HepG2 (cell line): ENCODE measurements around the gene BCAN. TPM values are rescaled to one million over a fixed set of nuclear protein-coding genes. Genes with fewer than 3 reads are reported as not detected.

ENCODE experiments used
- BCL3 ChIP-seq: sonication (generic); formaldehyde crosslinking; IDR thresholded peaks from 2 replicates; pipeline ENCODE4 v1.5.1; 2020; ENCODE audit warnings: mild to moderate bottlenecking, missing genetic modification reagents, moderate library complexity
- FOXP1 ChIP-seq, 2 experiments: fragments of 450-650 bp in 1 of 2; IDR thresholded peaks; 2 replicates each; pipeline ENCODE4 v1.6.1; 2017 to 2018; ENCODE audit warnings: antibody characterized with exemption in 1 of 2
- GFI1 ChIP-seq: sonication (generic); formaldehyde crosslinking; IDR thresholded peaks from 2 replicates; pipeline ENCODE4 v1.5.0; 2020; ENCODE audit warnings: missing genetic modification reagents, mild to moderate bottlenecking, borderline replicate concordance
- HMGXB4 ChIP-seq, 2 experiments: sonication (generic) in 1 of 2; formaldehyde crosslinking in 1 of 2; IDR thresholded peaks; 2 replicates each; pipeline versions ENCODE4 v1.4.0 to v1.6.1; 2018 to 2020; ENCODE audit warnings: missing genetic modification reagents in 2 of 2, borderline replicate concordance in 1 of 2, low read depth in 1 of 2, mild to moderate bottlenecking in 1 of 2, missing biosample characterization in 1 of 2
- MTA1 ChIP-seq: sonication (generic); formaldehyde crosslinking; IDR thresholded peaks from 2 replicates; pipeline ENCODE4 v1.4.0; 2020; ENCODE audit warnings: missing genetic modification reagents, mild to moderate bottlenecking, borderline replicate concordance
- MXD1 ChIP-seq: sonication (generic); formaldehyde crosslinking; IDR thresholded peaks from 2 replicates; pipeline ENCODE4 v1.4.0; 2020; ENCODE audit warnings: mild to moderate bottlenecking, missing genetic modification reagents
- TSC22D2 ChIP-seq: sonication (generic); formaldehyde crosslinking; IDR thresholded peaks from 2 replicates; pipeline ENCODE4 v1.5.1; 2020; ENCODE audit warnings: missing genetic modification reagents, mild to moderate bottlenecking, borderline replicate concordance
- ZBTB38 ChIP-seq: sonication (generic); formaldehyde crosslinking; IDR thresholded peaks from 2 replicates; pipeline ENCODE4 v1.5.1; 2020; ENCODE audit warnings: mild to moderate bottlenecking, missing genetic modification reagents
- ZFAT ChIP-seq: sonication (generic); formaldehyde crosslinking; conservative IDR thresholded peaks from 2 replicates; pipeline ENCODE4 v1.8.1; 2023; ENCODE audit warnings: missing genetic modification reagents, inconsistent platforms
- ZNF235 ChIP-seq: sonication (generic); formaldehyde crosslinking; IDR thresholded peaks from 2 replicates; pipeline ENCODE4 v1.8.1; 2023; ENCODE audit warnings: mild to moderate bottlenecking, missing genetic modification reagents, borderline replicate concordance
- ZNF292 ChIP-seq: sonication (generic); formaldehyde crosslinking; IDR thresholded peaks from 2 replicates; pipeline ENCODE4 v1.8.1; 2022; ENCODE audit warnings: mild to moderate bottlenecking, low read depth, missing genetic modification reagents, borderline replicate concordance
- ZNF441 ChIP-seq: sonication (generic); formaldehyde crosslinking; IDR thresholded peaks from 2 replicates; pipeline ENCODE4 v1.7.0; 2021; ENCODE audit warnings: missing genetic modification reagents, borderline replicate concordance
- ZNF646 ChIP-seq: sonication (generic); formaldehyde crosslinking; IDR thresholded peaks from 2 replicates; pipeline ENCODE4 v1.9.0; 2021; ENCODE audit warnings: mild to moderate bottlenecking, missing genetic modification reagents
- ZNF703 ChIP-seq: sonication (generic); formaldehyde crosslinking; IDR thresholded peaks from 2 replicates; pipeline ENCODE4 v1.5.1; 2020; ENCODE audit warnings: missing genetic modification reagents, mild to moderate bottlenecking, moderate library complexity, borderline replicate concordance
- ZNF780A ChIP-seq: sonication (generic); formaldehyde crosslinking; IDR thresholded peaks from 2 replicates; pipeline ENCODE4 v1.8.0; 2022; ENCODE audit warnings: mild to moderate bottlenecking, missing genetic modification reagents, moderate library complexity
- polyA plus RNA-seq, 8 experiments: library from polyadenylated mRNA; depleted of rRNA in 3 of 8; stranded (reverse) in 7 of 8; unstranded in 1 of 8; fragments of >200 nt; fragmentation: Illumina TruSeq in 4 of 8; extraction: Trizol in 4 of 8; gene quantifications; 2 replicates each; pipeline versions ENCODE4 v1.2.1 to v1.2.3, GENCODE V29; 2011 to 2016; ENCODE audit warnings: low read depth in 4 of 8, missing spikeins in 1 of 8, mixed read lengths in 1 of 8; ENCODE audit not compliant: insufficient read depth in 1 of 8
- total RNA-seq, 5 experiments: library from RNA; depleted of rRNA; stranded (reverse); fragments of >200 nt; fragmentation: Illumina TruSeq; extraction: Trizol; gene quantifications; 2 replicates each; pipeline ENCODE4 v1.2.3, GENCODE V29; 2016; ENCODE audit warnings: low read depth in 1 of 5

BCAN gene
- total and polyA plus RNA-seq, 2 of the 13 experiments (the other 11 are each of a cell fraction or from before 2014, with no cell fraction given) = not detected

- TF ChIP-seq ZNF292 (CRISPR knock-in tag) (no peak), BCL3 (CRISPR knock-in tag) (peak; percentile 65; the same call in 1 of the 2 replicates), FOXP1 (IDR thresholded peaks at IDR 0.05) (no peak), FOXP1 (CRISPR knock-in tag; IDR thresholded peaks at IDR 0.05) (no peak), ZFAT (CRISPR knock-in tag) (no peak), ZBTB38 (CRISPR knock-in tag) (no peak), TSC22D2 (CRISPR knock-in tag) (no peak), ZNF646 (CRISPR knock-in tag) (no peak), HMGXB4 (CRISPR knock-in tag; IDR thresholded peaks at IDR 0.05; ENCODE audit: borderline replicate concordance in 1 of 2, low read depth in 1 of 2) (peak; percentile 73 to 78; a peak in 3 of 4 replicates), MTA1 (CRISPR knock-in tag) (no peak), GFI1 (0 out of 2 replicates have a peak, but pooled peaks have one; percentile 69), ZNF703 (no peak), MXD1 (CRISPR knock-in tag) (peak; percentile 99; the same call in 1 of the 2 replicates), ZNF441 (CRISPR knock-in tag) (peak; percentile 32; the same call in 1 of the 2 replicates), ZNF780A (CRISPR knock-in tag) (no peak), ZNF235 (CRISPR knock-in tag) (no peak)
These were observed 40.6 kb upstream of the BCAN start, which contains the start of gene GPATCH4 (continued) for GRCh38 chr1:156601122-156601830.
